Cardiac muscle cell (in vitro differentiated cells and primary cell): ENCODE data around the gene ZNF543. TPM values are rescaled to one million over a fixed set of nuclear protein-coding genes. Genes with fewer than 3 reads are reported as not detected.

ENCODE experiments used
- DNase-seq, 2 donors: peaks; one replicate each; pipeline versions ENCODE4 v3.0.0 to v3.0.0-alpha.2; 2010 to 2017; ENCODE audit warnings: low read depth in 1 of 2, low spot score in 1 of 2
- H3K27ac ChIP-seq: fragments of 200-600 bp; sonication (generic); 2 replicates; pipeline ENCODE4 v1.5.1; 2016
- H3K27me3 ChIP-seq: fragments of 200-600 bp; sonication (generic); 2 replicates; pipeline ENCODE4 v1.6.0; 2016; ENCODE audit warnings: control low read depth
- H3K36me3 ChIP-seq: fragments of 200-600 bp; sonication (generic); 2 replicates; pipeline ENCODE4 v1.5.1; 2016; ENCODE audit warnings: control low read depth
- H3K4me1 ChIP-seq: fragments of 200-600 bp; sonication (generic); 2 replicates; pipeline ENCODE4 v1.8.1; 2017; ENCODE audit warnings: low read depth, mild to moderate bottlenecking, mixed run types
- H3K4me3 ChIP-seq: fragments of 200-600 bp; sonication (generic); 2 replicates; pipeline ENCODE4 v1.5.1; 2016; ENCODE audit warnings: mild to moderate bottlenecking
- H3K9me3 ChIP-seq: fragments of 200-600 bp; sonication (generic); 2 replicates; pipeline ENCODE4 v1.5.1; 2017; ENCODE audit warnings: low read depth, mild to moderate bottlenecking, control low read depth
- CTCF ChIP-seq: IDR thresholded peaks from 2 replicates; pipeline ENCODE4 v1.5.1; 2012; ENCODE audit warnings: low read depth, mild to moderate bottlenecking, low read length
- polyA plus RNA-seq: library from polyadenylated mRNA; unstranded; fragments of >200 nt; fragmentation: Nextera tagmentation; extraction: Ambion mirVana; gene quantifications from 2 replicates; pipeline ENCODE4 v1.2.1, GENCODE V29; 2016
- total RNA-seq: library from RNA; depleted of rRNA; stranded (reverse); fragments of >200 nt; gene quantifications from 2 replicates; pipeline ENCODE4 v1.2.3, GENCODE V29; 2016

Gene ZNF543
- total and polyA plus RNA-seq, 2 experiments from 2014 or later: 3.4 to 12.3 TPM

- Histone ChIP-seq H3K4me3 (no peak overlapping the region), H3K4me1 (peaks cover 8% of the 10 kb centered on the region), H3K9me3 (no peaks in the 10 kb centered on the region), H3K27ac (no peak overlapping the region), H3K36me3 (no peaks in the 10 kb centered on the region), H3K27me3 (peaks cover 39% of the 10 kb centered on the region)
- peak in 1 of 2 donors; percentile 35 for DNase-seq
- no peak for TF ChIP-seq CTCF
Observed at GRCh38 chr19:57348136-57348535, 27.9 kb downstream of the ZNF543 start.

DNA sequence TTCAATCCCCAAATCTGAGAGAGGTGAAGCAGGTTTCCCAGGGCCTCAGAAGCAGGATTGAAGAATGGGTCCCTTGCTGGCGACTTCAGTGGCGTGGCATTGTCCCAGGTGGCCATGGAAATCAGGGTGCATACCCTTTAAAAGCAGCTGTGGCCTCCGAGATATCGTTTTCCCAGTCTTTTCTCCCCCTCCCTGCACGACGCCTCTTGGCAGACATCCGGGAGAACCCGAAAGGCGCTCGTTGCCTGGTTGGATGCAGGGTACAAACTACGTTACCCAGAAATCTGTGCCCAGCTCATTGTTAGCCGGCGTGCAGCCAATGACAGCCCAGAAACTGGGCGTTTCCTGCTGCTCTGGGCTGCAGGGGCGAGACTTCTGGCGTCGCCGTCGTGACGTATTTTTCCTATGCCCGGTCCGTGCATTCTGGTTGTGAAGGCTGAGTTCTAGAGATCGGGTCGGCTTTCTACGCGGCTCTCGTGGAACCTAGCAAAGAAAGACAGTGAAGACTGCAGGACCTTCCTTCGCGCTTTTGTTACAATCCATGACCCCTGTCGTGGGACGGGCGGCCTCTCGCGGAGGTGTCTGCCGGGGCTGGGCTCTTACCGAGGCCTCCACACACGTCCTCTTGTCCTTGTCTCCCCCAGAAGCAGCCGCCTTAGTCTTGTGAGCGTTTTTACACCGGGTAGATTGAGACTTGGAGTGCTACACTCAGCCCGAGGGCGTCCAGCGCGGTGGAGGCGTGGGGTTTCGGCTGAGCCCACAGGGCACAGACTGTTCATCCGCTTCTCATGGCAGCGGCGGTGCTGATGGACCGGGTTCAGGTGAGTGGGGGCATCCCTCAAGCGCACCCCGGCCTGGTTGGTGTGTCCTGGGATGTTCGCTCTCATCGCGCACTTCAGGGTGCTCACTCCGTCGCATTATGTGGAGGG lies 30.9 kb downstream of the ZNF543 start, which contains the start of gene ZNF304:
Gene ZNF304 (plus strand): TSS at position 395 of the 929 bp plus-strand sequence. CDS start 394 bp downstream, at position 789.
- H3K27ac ChIP-seq: peak within 1 kb of the TSS; percentile 76
- H3K9me3 ChIP-seq: no peaks in the 10 kb centered on the region
- TF ChIP-seq CTCF: no peak
- H3K4me1 ChIP-seq: peaks cover 8% of the 10 kb centered on the region
- peak within 1 kb of the TSS; percentile 81 for H3K4me3 ChIP-seq
- H3K27me3 ChIP-seq: peaks cover 11% of the 10 kb centered on the region
- H3K36me3 ChIP-seq: peaks cover 12% of the 10 kb centered on the region
- DNase-seq: peak; percentile 97 to 98

DNA sequence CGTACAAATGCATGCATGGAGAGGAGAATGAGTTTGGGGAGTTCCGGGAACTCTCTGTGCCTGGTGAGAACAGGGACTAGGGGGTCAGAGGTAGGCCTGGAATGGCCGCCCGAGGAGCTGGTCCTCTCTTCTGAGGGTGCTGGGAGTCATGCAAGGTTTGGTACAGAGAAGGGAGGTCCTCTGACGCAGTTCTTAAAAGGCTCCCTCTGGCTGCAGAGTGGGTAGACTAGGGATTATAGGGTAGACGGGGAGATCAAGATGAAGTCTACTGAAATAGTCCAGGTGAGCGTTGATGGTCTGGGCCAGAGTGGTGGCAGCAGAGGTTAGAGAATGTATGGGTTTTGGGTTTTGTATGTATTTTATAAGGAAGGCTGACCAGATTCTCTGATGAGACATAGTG lies 31.6 kb downstream of the ZNF543 start:
- H3K27ac ChIP-seq: peak overlapping the region; percentile 76
- H3K4me3 ChIP-seq: peak overlapping the region; percentile 81
- H3K4me1 ChIP-seq: peaks cover 8% of the 10 kb centered on the region
- no peaks in the 10 kb centered on the region for H3K9me3 ChIP-seq
- DNase-seq: peak in 1 of 2 donors; percentile 5
- peaks cover 4% of the 10 kb centered on the region for H3K27me3 ChIP-seq
- no peak for TF ChIP-seq CTCF
- H3K36me3 ChIP-seq: peaks cover 19% of the 10 kb centered on the region

DNA sequence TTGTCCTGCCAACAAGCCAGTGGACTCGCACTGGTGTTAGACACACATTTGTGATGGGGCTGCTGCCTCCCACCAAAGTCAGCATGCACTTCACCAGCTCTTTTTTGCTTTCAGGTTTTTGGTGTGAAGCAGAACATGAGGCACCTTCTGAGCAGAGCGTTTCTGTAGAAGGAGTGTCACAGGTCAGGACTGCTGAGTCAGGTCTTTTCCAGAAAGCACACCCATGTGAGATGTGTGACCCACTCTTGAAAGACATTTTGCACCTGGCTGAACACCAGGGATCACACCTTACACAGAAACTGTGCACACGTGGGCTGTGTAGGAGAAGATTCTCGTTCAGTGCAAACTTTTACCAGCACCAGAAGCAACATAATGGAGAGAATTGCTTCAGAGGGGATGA lies 35.6 kb downstream of the ZNF543 start:
- no peak for DNase-seq
- no peak for TF ChIP-seq CTCF
- Histone ChIP-seq H3K27me3 (no peaks in the 10 kb centered on the region), H3K36me3 (peaks cover 38% of the 10 kb centered on the region), H3K27ac (no peak overlapping the region), H3K4me1 (peaks cover 8% of the 10 kb centered on the region), H3K4me3 (no peak overlapping the region), H3K9me3 (no peaks in the 10 kb centered on the region)

GRCh38 chr19:57357406-57357805 lies 37.1 kb downstream of the ZNF543 start:
- Histone ChIP-seq H3K4me3 (no peak overlapping the region), H3K36me3 (peaks cover 38% of the 10 kb centered on the region), H3K27me3 (no peaks in the 10 kb centered on the region), H3K27ac (no peak overlapping the region), H3K4me1 (peaks cover 4% of the 10 kb centered on the region), H3K9me3 (no peaks in the 10 kb centered on the region)
- TF ChIP-seq CTCF: no peak
- DNase-seq: no peak
